HEK293T (cell line): ENCODE data around the gene TGM4.

Experiments used
- BHLHE40 ChIP-seq: fragments of 450-650 bp; IDR thresholded peaks from 2 replicates; pipeline ENCODE4 v1.6.1; 2016; ENCODE audit warnings: mild to moderate bottlenecking, moderate library complexity, borderline replicate concordance
- FOXM1 ChIP-seq: fragments of 450-650 bp; IDR thresholded peaks from 2 replicates; pipeline ENCODE4 v1.6.1; 2017; ENCODE audit warnings: mild to moderate bottlenecking, borderline replicate concordance
- L3MBTL2 ChIP-seq: fragments of 450-650 bp; conservative IDR thresholded peaks from 2 replicates; pipeline ENCODE4 v1.6.1; 2016; ENCODE audit warnings: mild to moderate bottlenecking
- LEF1 ChIP-seq: fragments of 450-650 bp; IDR thresholded peaks from 2 replicates; pipeline ENCODE4 v1.6.1; 2017; ENCODE audit warnings: mild to moderate bottlenecking, borderline replicate concordance
- NFRKB ChIP-seq: fragments of 450-650 bp; IDR thresholded peaks from 2 replicates; pipeline ENCODE4 v1.6.1; 2016; ENCODE audit warnings: mild to moderate bottlenecking, moderate library complexity
- SP1 ChIP-seq: fragments of 450-650 bp; IDR thresholded peaks from 2 replicates; pipeline ENCODE4 v1.6.1; 2017

DNA sequence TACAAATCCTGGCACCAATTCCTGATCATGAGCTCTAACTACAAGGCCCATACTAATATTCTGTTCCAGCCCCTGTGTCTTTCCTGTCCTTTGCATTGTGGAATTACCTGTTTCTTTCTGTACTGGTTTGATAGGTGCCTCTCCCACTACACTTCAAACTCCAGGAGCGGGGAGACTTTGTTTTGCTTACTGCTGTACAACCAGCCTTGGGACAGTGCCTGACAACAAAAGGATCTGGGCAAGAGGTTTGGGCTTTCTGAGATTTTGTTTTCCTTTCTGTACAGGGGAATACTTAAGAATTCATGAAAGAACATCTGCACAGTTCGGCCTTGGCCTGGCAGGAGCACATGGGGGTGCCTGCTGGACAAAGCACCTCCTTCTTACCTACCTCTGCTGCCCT, 56.5 kb downstream of the TGM4 start:
- TF ChIP-seq SP1 = no peak
- no peak for TF ChIP-seq BHLHE40
- TF ChIP-seq NFRKB = no peak
- TF ChIP-seq L3MBTL2 = no peak
- TF ChIP-seq FOXM1 = no peak
- TF ChIP-seq LEF1 = no peak
